WTC11 (cell line): ENCODE results near the gene PIEZO1. TPM values are rescaled to one million over a fixed set of nuclear protein-coding genes. Genes with fewer than 3 reads are reported as not detected.
A peak's percentile ranks its signal among the peaks of the same experiment; 100 is the strongest.

Experiments used
- ATAC-seq: fragments of 200-7000 bp; cut with Tn5 transposase; 2 replicates; pipeline ENCODE4 v1.10.0; 2021; ENCODE audit warnings: mild to moderate bottlenecking, moderate library complexity
- CTCF ChIA-PET: fragments of 300-600 bp; sonication (Branson Sonifier 250); formaldehyde crosslinking; loops from one replicate; lab custom pipeline; 2021; ENCODE audit warnings: antibody characterized with exemption; lab: Charles Lee
- POLR2A ChIA-PET: fragments of 350-600 bp; sonication (Branson Sonifier 250); formaldehyde crosslinking; loops from one replicate; lab custom pipeline; 2021; ENCODE audit warnings: antibody characterized with exemption; lab: Charles Lee
- DNase-seq: peaks from one replicate; pipeline ENCODE4 v3.0.0; 2021; ENCODE audit warnings: low spot score
- H3K27ac Mint-ChIP-seq: 2 replicates; pipeline ENCODE4 v1.8.0; 2021; ENCODE audit warnings: mixed read lengths
- H3K27me3 Mint-ChIP-seq: 2 replicates; pipeline ENCODE4 v1.8.0; 2021; ENCODE audit warnings: low read depth, mild to moderate bottlenecking, moderate library complexity, mixed read lengths
- H3K36me3 Mint-ChIP-seq: 2 replicates; pipeline ENCODE4 v1.8.0; 2021; ENCODE audit warnings: mixed read lengths
- H3K4me1 Mint-ChIP-seq: 2 replicates; pipeline ENCODE4 v1.8.0; 2022; ENCODE audit warnings: mixed read lengths
- H3K4me3 Mint-ChIP-seq: 2 replicates; pipeline ENCODE4 v1.8.0; 2021; ENCODE audit warnings: mild to moderate bottlenecking, moderate library complexity, mixed read lengths
- H3K9me3 Mint-ChIP-seq: 2 replicates; pipeline ENCODE4 v1.8.0; 2021; ENCODE audit warnings: mixed read lengths
- AFF4 ChIP-seq: sonication (generic); formaldehyde crosslinking; IDR thresholded peaks from 2 replicates; pipeline ENCODE4 v1.8.1; 2023; ENCODE audit warnings: mild to moderate bottlenecking, missing genetic modification reagents, borderline replicate concordance
- ATF1 ChIP-seq: sonication (generic); formaldehyde crosslinking; IDR thresholded peaks from 2 replicates; pipeline ENCODE4 v1.8.1; 2023; ENCODE audit warnings: mild to moderate bottlenecking, moderate library complexity, missing genetic modification reagents
- ETV6 ChIP-seq: sonication (generic); formaldehyde crosslinking; IDR thresholded peaks from 2 replicates; pipeline ENCODE4 v1.8.1; 2022; ENCODE audit warnings: mild to moderate bottlenecking, missing genetic modification reagents
- FOXP1 ChIP-seq: sonication (generic); formaldehyde crosslinking; IDR thresholded peaks from 2 replicates; pipeline ENCODE4 v1.8.0; 2022; ENCODE audit warnings: missing genetic modification reagents, mild to moderate bottlenecking, moderate library complexity, borderline replicate concordance
- GABPB1 ChIP-seq: sonication (generic); formaldehyde crosslinking; IDR thresholded peaks from 2 replicates; pipeline ENCODE4 v1.8.1; 2023; ENCODE audit warnings: mild to moderate bottlenecking, missing genetic modification reagents
- JAZF1 ChIP-seq: fragments of 250-450 bp; sonication (Bioruptor Pico); IDR thresholded peaks from 2 replicates; pipeline ENCODE4 v1.9.0; 2021; ENCODE audit warnings: moderate library complexity, mild to moderate bottlenecking, inconsistent platforms
- MLX ChIP-seq: sonication (generic); formaldehyde crosslinking; IDR thresholded peaks from 2 replicates; pipeline ENCODE4 v1.8.1; 2023; ENCODE audit warnings: mild to moderate bottlenecking, missing genetic modification reagents, moderate library complexity
- MYBL2 ChIP-seq: sonication (generic); formaldehyde crosslinking; IDR thresholded peaks from 2 replicates; pipeline ENCODE4 v1.8.1; 2023; ENCODE audit warnings: mild to moderate bottlenecking, moderate library complexity, missing genetic modification reagents
- SMAD3 ChIP-seq: sonication (generic); formaldehyde crosslinking; IDR thresholded peaks from 2 replicates; pipeline ENCODE4 v1.8.0; 2022; ENCODE audit warnings: missing genetic modification reagents, mild to moderate bottlenecking, borderline replicate concordance
- SOX15 ChIP-seq: fragments of 250-450 bp; sonication (Bioruptor Pico); IDR thresholded peaks from 2 replicates; pipeline ENCODE4 v1.9.0; 2021; ENCODE audit warnings: mild to moderate bottlenecking
- TEAD1 ChIP-seq: sonication (generic); formaldehyde crosslinking; IDR thresholded peaks from 2 replicates; pipeline ENCODE4 v1.8.0; 2022; ENCODE audit warnings: mild to moderate bottlenecking, missing genetic modification reagents
- USF1 ChIP-seq: sonication (generic); formaldehyde crosslinking; IDR thresholded peaks from 2 replicates; pipeline ENCODE4 v1.8.0; 2022; ENCODE audit warnings: mild to moderate bottlenecking, missing genetic modification reagents
- ZNF232 ChIP-seq: sonication (generic); formaldehyde crosslinking; IDR thresholded peaks from 2 replicates; pipeline ENCODE4 v1.8.0; 2022; ENCODE audit warnings: mild to moderate bottlenecking, missing genetic modification reagents
- ZNF263 ChIP-seq: sonication (generic); formaldehyde crosslinking; IDR thresholded peaks from 2 replicates; pipeline ENCODE4 v1.8.1; 2022; ENCODE audit warnings: low read depth, mild to moderate bottlenecking, moderate library complexity, missing genetic modification reagents
- ZNF425 ChIP-seq: fragments of 250-450 bp; sonication (Bioruptor Pico); conservative IDR thresholded peaks from 2 replicates; pipeline ENCODE4 v1.9.0; 2021; ENCODE audit warnings: mild to moderate bottlenecking
- ZNF671 ChIP-seq: fragments of 250-450 bp; sonication (Bioruptor Pico); IDR thresholded peaks from 2 replicates; pipeline ENCODE4 v1.8.0; 2021; ENCODE audit warnings: mild to moderate bottlenecking
- total RNA-seq: library from RNA; stranded (reverse); gene quantifications from 3 replicates; pipeline ENCODE4 v1.2.3, GENCODE V29; 2021
- TF ChIP-seq, protein P1 (sequence below): sonication (generic); formaldehyde crosslinking; IDR thresholded peaks from 2 replicates; pipeline ENCODE4 v1.8.1; 2022; ENCODE audit warnings: missing genetic modification reagents, borderline replicate concordance
- TF ChIP-seq, protein P2 (sequence below): sonication (generic); formaldehyde crosslinking; IDR thresholded peaks from 2 replicates; pipeline ENCODE4 v1.8.0; 2023; ENCODE audit warnings: mild to moderate bottlenecking, missing genetic modification reagents
- TF ChIP-seq, protein P3 (sequence below): fragments of 250-450 bp; sonication (Bioruptor Pico); IDR thresholded peaks from 2 replicates; pipeline ENCODE4 v1.9.0; 2021; ENCODE audit warnings: mild to moderate bottlenecking

PIEZO1 gene
- total RNA-seq, 1 experiment from 2014 or later, result 71.3 TPM

DNA sequence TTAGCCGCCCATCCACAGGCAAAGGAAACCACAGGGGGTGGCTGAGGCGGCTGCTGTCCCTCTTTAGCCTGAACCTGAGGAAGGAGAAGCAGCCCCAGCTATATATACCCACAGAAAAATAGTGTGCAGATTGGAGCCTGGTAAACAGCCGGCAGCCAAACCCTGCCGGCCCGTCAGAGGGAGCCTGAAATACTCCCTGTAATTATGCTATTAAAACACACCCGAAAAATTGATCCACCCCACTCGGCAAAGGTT is 6.8 kb downstream of the PIEZO1 start:
- H3K4me1 Mint-ChIP-seq, result peaks cover 14% of the 10 kb centered on the region
- H3K9me3 Mint-ChIP-seq, result no peaks in the 10 kb centered on the region
- DNase-seq, result no peak
- POLR2A ChIA-PET, result no interaction called here
- 0 out of 2 replicates have a peak overlapping the region, but pooled peaks have one; percentile 76 for H3K27ac Mint-ChIP-seq
- CTCF ChIA-PET, result interaction anchor here (0.6 to 10.5 kb wide), 8 partner anchors 15 to 129 kb away, joined by 3 to 117 read pairs (median 5); no protein-coding TSS in a partner anchor
- ATAC-seq, result no peak
- no peaks in the 10 kb centered on the region for H3K36me3 Mint-ChIP-seq
- H3K4me3 Mint-ChIP-seq, result no peak overlapping the region
- TF ChIP-seq JAZF1 (CRISPR knock-in tag) (no peak), ATF1 (CRISPR knock-in tag) (no peak), ZNF232 (CRISPR knock-in tag) (no peak), MLX (no peak), MYBL2 (CRISPR knock-in tag) (no peak), TEAD1 (no peak), ZNF263 (CRISPR knock-in tag) (no peak), ETV6 (CRISPR knock-in tag) (no peak), ZNF425 (CRISPR knock-in tag) (no peak), SMAD3 (CRISPR knock-in tag) (no peak), USF1 (CRISPR knock-in tag) (no peak), ZNF671 (CRISPR knock-in tag) (no peak), AFF4 (CRISPR knock-in tag) (no peak)
- TF ChIP-seq, protein P1, sequence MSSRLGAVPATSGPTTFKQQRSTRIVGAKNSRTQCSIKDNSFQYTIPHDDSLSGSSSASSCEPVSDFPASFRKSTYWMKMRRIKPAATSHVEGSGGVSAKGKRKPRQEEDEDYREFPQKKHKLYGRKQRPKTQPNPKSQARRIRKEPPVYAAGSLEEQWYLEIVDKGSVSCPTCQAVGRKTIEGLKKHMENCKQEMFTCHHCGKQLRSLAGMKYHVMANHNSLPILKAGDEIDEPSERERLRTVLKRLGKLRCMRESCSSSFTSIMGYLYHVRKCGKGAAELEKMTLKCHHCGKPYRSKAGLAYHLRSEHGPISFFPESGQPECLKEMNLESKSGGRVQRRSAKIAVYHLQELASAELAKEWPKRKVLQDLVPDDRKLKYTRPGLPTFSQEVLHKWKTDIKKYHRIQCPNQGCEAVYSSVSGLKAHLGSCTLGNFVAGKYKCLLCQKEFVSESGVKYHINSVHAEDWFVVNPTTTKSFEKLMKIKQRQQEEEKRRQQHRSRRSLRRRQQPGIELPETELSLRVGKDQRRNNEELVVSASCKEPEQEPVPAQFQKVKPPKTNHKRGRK (CRISPR knock-in tag), result no peak
- H3K27me3 Mint-ChIP-seq, result no peaks in the 10 kb centered on the region

DNA sequence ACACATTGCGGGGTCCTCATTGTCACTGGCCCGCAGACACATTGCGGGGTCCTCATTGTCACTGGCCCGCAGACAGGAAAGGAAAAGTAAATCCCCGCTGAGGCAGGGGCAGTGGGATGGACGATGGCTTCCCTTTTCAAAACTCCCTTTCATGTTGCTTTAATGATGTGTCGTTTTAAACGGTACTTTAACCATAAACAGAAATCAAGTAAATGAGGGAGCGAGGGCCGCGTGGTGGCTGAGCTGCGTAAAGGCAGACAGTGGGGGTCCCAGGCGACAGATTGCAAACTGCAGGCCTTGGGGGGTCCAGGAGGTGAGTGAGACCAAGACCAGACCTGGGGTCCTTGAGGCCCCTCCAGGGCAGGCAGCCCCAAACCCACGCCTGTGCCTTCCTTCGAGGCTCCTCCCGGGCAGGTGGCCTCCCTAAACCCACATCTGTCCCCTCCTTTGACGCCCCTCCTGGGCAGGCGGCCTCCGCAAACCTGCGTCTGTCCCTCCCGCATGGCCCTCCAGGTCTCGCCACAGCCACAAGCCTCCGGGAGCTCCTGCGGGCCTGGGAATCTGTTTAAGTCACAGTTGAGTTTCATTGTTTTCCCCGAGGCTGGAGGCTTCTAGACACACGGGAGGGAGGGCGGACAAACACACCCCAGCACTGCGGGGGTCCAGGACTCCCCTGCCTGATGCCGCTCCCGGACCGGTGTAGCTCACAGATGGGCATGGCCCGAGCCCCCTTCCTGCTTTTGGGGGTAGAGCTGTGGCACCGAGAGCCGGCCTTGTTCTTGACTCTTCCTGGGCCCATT is 7.3 kb downstream of the PIEZO1 start:
- CTCF ChIA-PET, result interaction anchor here (0.6 to 10.5 kb wide), 7 partner anchors 14 to 129 kb away, joined by 3 to 117 read pairs (median 5); no protein-coding TSS in a partner anchor
- TF ChIP-seq, protein P2, sequence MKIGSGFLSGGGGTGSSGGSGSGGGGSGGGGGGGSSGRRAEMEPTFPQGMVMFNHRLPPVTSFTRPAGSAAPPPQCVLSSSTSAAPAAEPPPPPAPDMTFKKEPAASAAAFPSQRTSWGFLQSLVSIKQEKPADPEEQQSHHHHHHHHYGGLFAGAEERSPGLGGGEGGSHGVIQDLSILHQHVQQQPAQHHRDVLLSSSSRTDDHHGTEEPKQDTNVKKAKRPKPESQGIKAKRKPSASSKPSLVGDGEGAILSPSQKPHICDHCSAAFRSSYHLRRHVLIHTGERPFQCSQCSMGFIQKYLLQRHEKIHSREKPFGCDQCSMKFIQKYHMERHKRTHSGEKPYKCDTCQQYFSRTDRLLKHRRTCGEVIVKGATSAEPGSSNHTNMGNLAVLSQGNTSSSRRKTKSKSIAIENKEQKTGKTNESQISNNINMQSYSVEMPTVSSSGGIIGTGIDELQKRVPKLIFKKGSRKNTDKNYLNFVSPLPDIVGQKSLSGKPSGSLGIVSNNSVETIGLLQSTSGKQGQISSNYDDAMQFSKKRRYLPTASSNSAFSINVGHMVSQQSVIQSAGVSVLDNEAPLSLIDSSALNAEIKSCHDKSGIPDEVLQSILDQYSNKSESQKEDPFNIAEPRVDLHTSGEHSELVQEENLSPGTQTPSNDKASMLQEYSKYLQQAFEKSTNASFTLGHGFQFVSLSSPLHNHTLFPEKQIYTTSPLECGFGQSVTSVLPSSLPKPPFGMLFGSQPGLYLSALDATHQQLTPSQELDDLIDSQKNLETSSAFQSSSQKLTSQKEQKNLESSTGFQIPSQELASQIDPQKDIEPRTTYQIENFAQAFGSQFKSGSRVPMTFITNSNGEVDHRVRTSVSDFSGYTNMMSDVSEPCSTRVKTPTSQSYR (CRISPR knock-in tag), result no peak
- TF ChIP-seq SOX15 (CRISPR knock-in tag), result no peak
- TF ChIP-seq GABPB1 (CRISPR knock-in tag), result no peak
- no peak for TF ChIP-seq FOXP1
- TF ChIP-seq, protein P3, sequence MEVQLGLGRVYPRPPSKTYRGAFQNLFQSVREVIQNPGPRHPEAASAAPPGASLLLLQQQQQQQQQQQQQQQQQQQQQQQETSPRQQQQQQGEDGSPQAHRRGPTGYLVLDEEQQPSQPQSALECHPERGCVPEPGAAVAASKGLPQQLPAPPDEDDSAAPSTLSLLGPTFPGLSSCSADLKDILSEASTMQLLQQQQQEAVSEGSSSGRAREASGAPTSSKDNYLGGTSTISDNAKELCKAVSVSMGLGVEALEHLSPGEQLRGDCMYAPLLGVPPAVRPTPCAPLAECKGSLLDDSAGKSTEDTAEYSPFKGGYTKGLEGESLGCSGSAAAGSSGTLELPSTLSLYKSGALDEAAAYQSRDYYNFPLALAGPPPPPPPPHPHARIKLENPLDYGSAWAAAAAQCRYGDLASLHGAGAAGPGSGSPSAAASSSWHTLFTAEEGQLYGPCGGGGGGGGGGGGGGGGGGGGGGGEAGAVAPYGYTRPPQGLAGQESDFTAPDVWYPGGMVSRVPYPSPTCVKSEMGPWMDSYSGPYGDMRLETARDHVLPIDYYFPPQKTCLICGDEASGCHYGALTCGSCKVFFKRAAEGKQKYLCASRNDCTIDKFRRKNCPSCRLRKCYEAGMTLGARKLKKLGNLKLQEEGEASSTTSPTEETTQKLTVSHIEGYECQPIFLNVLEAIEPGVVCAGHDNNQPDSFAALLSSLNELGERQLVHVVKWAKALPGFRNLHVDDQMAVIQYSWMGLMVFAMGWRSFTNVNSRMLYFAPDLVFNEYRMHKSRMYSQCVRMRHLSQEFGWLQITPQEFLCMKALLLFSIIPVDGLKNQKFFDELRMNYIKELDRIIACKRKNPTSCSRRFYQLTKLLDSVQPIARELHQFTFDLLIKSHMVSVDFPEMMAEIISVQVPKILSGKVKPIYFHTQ, result no peak

More for the DNA sequence above, 7.3 kb downstream of the PIEZO1 start:
- H3K9me3 Mint-ChIP-seq, result no peaks in the 10 kb centered on the region
- H3K4me1 Mint-ChIP-seq, result peaks cover 9% of the 10 kb centered on the region
- H3K27me3 Mint-ChIP-seq, result no peaks in the 10 kb centered on the region
- H3K36me3 Mint-ChIP-seq, result no peaks in the 10 kb centered on the region
- no peak overlapping the region for H3K4me3 Mint-ChIP-seq
- ATAC-seq, result no peak
- no peak for DNase-seq
- POLR2A ChIA-PET, result no interaction called here
- peak overlapping the region; percentile 76 for H3K27ac Mint-ChIP-seq
